Right atrium auricular region (tissue), 2 donors: ENCODE measurements around the gene BUB1B. TPM values are rescaled to one million over a fixed set of nuclear protein-coding genes. Genes with fewer than 3 reads are reported as not detected.

Experiments used
- DNase-seq: peaks from one replicate; pipeline ENCODE4 v3.0.0-alpha.2; 2019; ENCODE audit warnings: low spot score
- H3K27ac ChIP-seq, 2 donors: fragments of 200-600 bp; sonication (generic); 1 replicate in 1 of 2; 2 replicates in 1 of 2; pipeline ENCODE4 v1.5.1; 2016 to 2019
- H3K27me3 ChIP-seq, 2 donors: fragments of 200-600 bp; sonication (generic); one replicate each; pipeline versions ENCODE4 v1.5.1 to v1.6.0; 2017 to 2019
- H3K36me3 ChIP-seq: fragments of 200-600 bp; sonication (generic); one replicate; pipeline ENCODE4 v1.5.1; 2016
- H3K4me1 ChIP-seq, 2 donors: fragments of 200-600 bp; sonication (generic); one replicate each; pipeline versions ENCODE4 v1.5.1 to v1.6.0; 2017 to 2019
- H3K4me3 ChIP-seq, 2 donors: fragments of 200-600 bp; sonication (generic); 1 replicate in 1 of 2; 2 replicates in 1 of 2; pipeline ENCODE4 v1.5.1; 2017 to 2019; ENCODE audit warnings: mild to moderate bottlenecking in 1 of 2, moderate library complexity in 1 of 2
- H3K9me3 ChIP-seq, 2 donors: fragments of 200-600 bp; sonication (generic); one replicate each; pipeline ENCODE4 v1.5.1; 2019
- total RNA-seq, 2 donors: library from RNA; depleted of rRNA; stranded (reverse); fragments of >200 nt; gene quantifications; one replicate each; pipeline ENCODE4 v1.1.0, GENCODE V29; 2016
- TF ChIP-seq, protein P1 (sequence below), 2 donors: fragments of 200-600 bp; sonication (generic); IDR thresholded peaks; one replicate each; pipeline ENCODE4 v1.5.1; 2019; ENCODE audit warnings: antibody characterized with exemption in 2 of 2

BUB1B gene
- total RNA-seq, 2 donors from 2014 or later, result 0.39 to 2.1 TPM

DNA sequence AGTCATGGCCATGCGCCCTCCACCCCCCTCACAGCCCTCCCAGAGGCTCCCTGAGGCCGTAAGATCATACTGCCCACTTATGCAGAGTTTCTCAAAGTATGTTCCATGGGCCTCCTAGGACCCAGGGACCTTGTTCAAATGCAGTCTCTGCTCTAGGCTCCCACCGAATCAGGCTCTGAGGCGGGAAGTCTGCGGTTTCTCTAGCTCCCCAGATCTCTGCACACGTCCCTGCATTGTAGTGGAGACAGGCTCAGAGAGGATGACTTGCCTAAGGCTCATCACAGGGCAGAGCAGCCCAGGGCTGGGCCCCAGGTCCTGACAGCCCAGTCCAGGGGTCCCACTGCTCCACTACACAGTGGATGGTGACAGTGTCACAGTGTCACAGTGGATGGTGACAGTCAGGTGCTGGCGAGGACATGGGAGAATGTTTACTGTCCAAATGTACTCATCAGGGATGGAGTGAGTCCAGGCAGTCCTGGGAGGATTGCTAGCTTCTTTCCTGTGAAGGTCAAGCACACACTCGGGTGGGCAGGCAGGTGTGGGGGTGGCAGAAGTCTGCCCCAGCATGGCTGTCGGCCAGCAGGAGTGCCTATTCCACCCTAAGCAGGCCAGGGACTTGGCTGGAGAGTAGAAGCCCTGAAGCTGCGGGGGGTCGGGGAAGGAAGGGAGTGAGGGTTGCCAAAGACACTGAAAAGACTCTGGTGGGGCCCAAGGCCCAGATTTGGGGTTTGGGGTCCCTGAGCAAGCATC lies 109.6 kb downstream of the BUB1B start:
- no peak for DNase-seq
- peaks cover 0 to 4% of the 10 kb centered on the region in 2 donors for H3K4me1 ChIP-seq
- no peaks in the 10 kb centered on the region for H3K27me3 ChIP-seq
- H3K27ac ChIP-seq, result no peak overlapping the region
- no peaks in the 10 kb centered on the region for H3K9me3 ChIP-seq
- TF ChIP-seq, protein P1, sequence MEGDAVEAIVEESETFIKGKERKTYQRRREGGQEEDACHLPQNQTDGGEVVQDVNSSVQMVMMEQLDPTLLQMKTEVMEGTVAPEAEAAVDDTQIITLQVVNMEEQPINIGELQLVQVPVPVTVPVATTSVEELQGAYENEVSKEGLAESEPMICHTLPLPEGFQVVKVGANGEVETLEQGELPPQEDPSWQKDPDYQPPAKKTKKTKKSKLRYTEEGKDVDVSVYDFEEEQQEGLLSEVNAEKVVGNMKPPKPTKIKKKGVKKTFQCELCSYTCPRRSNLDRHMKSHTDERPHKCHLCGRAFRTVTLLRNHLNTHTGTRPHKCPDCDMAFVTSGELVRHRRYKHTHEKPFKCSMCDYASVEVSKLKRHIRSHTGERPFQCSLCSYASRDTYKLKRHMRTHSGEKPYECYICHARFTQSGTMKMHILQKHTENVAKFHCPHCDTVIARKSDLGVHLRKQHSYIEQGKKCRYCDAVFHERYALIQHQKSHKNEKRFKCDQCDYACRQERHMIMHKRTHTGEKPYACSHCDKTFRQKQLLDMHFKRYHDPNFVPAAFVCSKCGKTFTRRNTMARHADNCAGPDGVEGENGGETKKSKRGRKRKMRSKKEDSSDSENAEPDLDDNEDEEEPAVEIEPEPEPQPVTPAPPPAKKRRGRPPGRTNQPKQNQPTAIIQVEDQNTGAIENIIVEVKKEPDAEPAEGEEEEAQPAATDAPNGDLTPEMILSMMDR (IDR thresholded peaks at IDR 0.05), result no peak
- no peak overlapping the region for H3K4me3 ChIP-seq
- no peaks in the 10 kb centered on the region for H3K36me3 ChIP-seq

Other genes with a start within 250 kb of the BUB1B start
- 1 to 10 TPM; 4.3 to 6.7 TPM for gene GPR176, start 240.8 kb upstream of the BUB1B start, total RNA-seq
- gene EIF2AK4, start 227.0 kb upstream of the BUB1B start, total RNA-seq, result 10 to 100 TPM; 27.8 to 28.1 TPM
- gene SRP14, start 121.9 kb upstream of the BUB1B start, total RNA-seq, result 100 to 1,000 TPM; 255 to 283 TPM
- gene BMF, start 52.2 kb upstream of the BUB1B start, total RNA-seq, result 1 to 10 TPM; 1.3 to 3.0 TPM
- 10 to 100 TPM; 15.3 to 32.5 TPM for gene PAK6, start 78.0 kb downstream of the BUB1B start, total RNA-seq
- gene ANKRD63, start 122.0 kb downstream of the BUB1B start, total RNA-seq, result 1 to 10 TPM in 1 of 2 donors, under 1 TPM in 1; 0.44 to 1.3 TPM
- 1 to 10 TPM; 1.9 to 8.4 TPM for gene PLCB2, start 146.9 kb downstream of the BUB1B start, total RNA-seq
- gene INAFM2, start 162.6 kb downstream of the BUB1B start, total RNA-seq, result 10 to 100 TPM; 45.5 to 48.9 TPM
- gene CCDC9B, start 179.9 kb downstream of the BUB1B start, total RNA-seq, result 10 to 100 TPM; 31.8 to 32.2 TPM
- gene PHGR1, start 190.0 kb downstream of the BUB1B start, total RNA-seq, result not detected
- gene DISP2, start 197.2 kb downstream of the BUB1B start, total RNA-seq, result under 1 TPM; 0.11 to 0.20 TPM
- gene KNSTRN, start 221.7 kb downstream of the BUB1B start, total RNA-seq, result 10 to 100 TPM in 1 of 2 donors, 1 to 10 TPM in 1; 8.4 to 12.9 TPM
- gene IVD, start 244.7 kb downstream of the BUB1B start, total RNA-seq, result 10 to 100 TPM; 49.1 to 65.3 TPM